HepG2 (cell line): ENCODE data around the gene DNASE1. TPM values are rescaled to one million over a fixed set of nuclear protein-coding genes. Genes with fewer than 3 reads are reported as not detected.

Experiments used
- CTCF ChIP-seq: sonication (generic); formaldehyde crosslinking; IDR thresholded peaks from 2 replicates; pipeline ENCODE4 v1.5.0; 2020; ENCODE audit warnings: mild to moderate bottlenecking, missing genetic modification reagents, moderate library complexity
- FOXP4 ChIP-seq: sonication (generic); formaldehyde crosslinking; IDR thresholded peaks from 2 replicates; pipeline ENCODE4 v1.4.0; 2020; ENCODE audit warnings: missing genetic modification reagents
- MAF1 ChIP-seq: sonication (generic); formaldehyde crosslinking; IDR thresholded peaks from 2 replicates; pipeline ENCODE4 v1.5.0; 2020; ENCODE audit warnings: missing genetic modification reagents, borderline replicate concordance
- MAFK ChIP-seq, 2 experiments: IDR thresholded peaks in 1 of 2; conservative IDR thresholded peaks in 1 of 2; 2 replicates each; pipeline ENCODE4 v1.6.1; 2011; ENCODE audit warnings: improper control_type of control experiment in 2 of 2, low read length in 2 of 2
- RFXAP ChIP-seq: sonication (generic); formaldehyde crosslinking; IDR thresholded peaks from 2 replicates; pipeline ENCODE4 v1.4.0; 2020; ENCODE audit warnings: missing genetic modification reagents, borderline replicate concordance
- ZFP36 ChIP-seq: fragments of 150-350 bp; IDR thresholded peaks from 2 replicates; pipeline ENCODE4 v1.6.1; 2018; ENCODE audit warnings: borderline replicate concordance, low read length, low read depth; ENCODE audit not compliant: partially characterized antibody
- ZFX ChIP-seq: sonication (generic); formaldehyde crosslinking; IDR thresholded peaks from 2 replicates; pipeline ENCODE4 v1.4.0; 2020; ENCODE audit warnings: mild to moderate bottlenecking, low read depth, missing genetic modification reagents, moderate library complexity
- ZNF615 ChIP-seq: sonication (generic); formaldehyde crosslinking; IDR thresholded peaks from 2 replicates; pipeline ENCODE4 v1.5.0; 2020; ENCODE audit warnings: mild to moderate bottlenecking, missing genetic modification reagents, borderline replicate concordance
- ZNF781 ChIP-seq: sonication (generic); formaldehyde crosslinking; IDR thresholded peaks from 2 replicates; pipeline ENCODE4 v1.5.1; 2020; ENCODE audit warnings: borderline replicate concordance, mild to moderate bottlenecking, missing genetic modification reagents; ENCODE audit errors: not compliant biosample characterization
- polyA plus RNA-seq, 8 experiments: library from polyadenylated mRNA; depleted of rRNA in 3 of 8; stranded (reverse) in 7 of 8; unstranded in 1 of 8; fragments of >200 nt; fragmentation: Illumina TruSeq in 4 of 8; extraction: Trizol in 4 of 8; gene quantifications; 2 replicates each; pipeline versions ENCODE4 v1.2.1 to v1.2.3, GENCODE V29; 2011 to 2016; ENCODE audit warnings: low read depth in 4 of 8, missing spikeins in 1 of 8, mixed read lengths in 1 of 8; ENCODE audit not compliant: insufficient read depth in 1 of 8
- total RNA-seq, 5 experiments: library from RNA; depleted of rRNA; stranded (reverse); fragments of >200 nt; fragmentation: Illumina TruSeq; extraction: Trizol; gene quantifications; 2 replicates each; pipeline ENCODE4 v1.2.3, GENCODE V29; 2016; ENCODE audit warnings: low read depth in 1 of 5
- TF ChIP-seq, protein P1 (sequence below): sonication (generic); formaldehyde crosslinking; IDR thresholded peaks from 2 replicates; pipeline ENCODE4 v1.5.0; 2020; ENCODE audit warnings: mild to moderate bottlenecking, missing genetic modification reagents
- TF ChIP-seq, protein P2 (sequence below): sonication (generic); formaldehyde crosslinking; conservative IDR thresholded peaks from 2 replicates; pipeline ENCODE4 v1.5.0; 2020; ENCODE audit warnings: missing genetic modification reagents
- TF ChIP-seq, protein P3 (sequence below): sonication (generic); formaldehyde crosslinking; IDR thresholded peaks from 2 replicates; pipeline ENCODE4 v1.5.1; 2020; ENCODE audit warnings: mild to moderate bottlenecking, missing genetic modification reagents, borderline replicate concordance

Gene DNASE1
- total and polyA plus RNA-seq, 2 of the 13 experiments (the other 11 are each of a cell fraction or from before 2014, with no cell fraction given): 7.1 to 11.1 TPM

DNA sequence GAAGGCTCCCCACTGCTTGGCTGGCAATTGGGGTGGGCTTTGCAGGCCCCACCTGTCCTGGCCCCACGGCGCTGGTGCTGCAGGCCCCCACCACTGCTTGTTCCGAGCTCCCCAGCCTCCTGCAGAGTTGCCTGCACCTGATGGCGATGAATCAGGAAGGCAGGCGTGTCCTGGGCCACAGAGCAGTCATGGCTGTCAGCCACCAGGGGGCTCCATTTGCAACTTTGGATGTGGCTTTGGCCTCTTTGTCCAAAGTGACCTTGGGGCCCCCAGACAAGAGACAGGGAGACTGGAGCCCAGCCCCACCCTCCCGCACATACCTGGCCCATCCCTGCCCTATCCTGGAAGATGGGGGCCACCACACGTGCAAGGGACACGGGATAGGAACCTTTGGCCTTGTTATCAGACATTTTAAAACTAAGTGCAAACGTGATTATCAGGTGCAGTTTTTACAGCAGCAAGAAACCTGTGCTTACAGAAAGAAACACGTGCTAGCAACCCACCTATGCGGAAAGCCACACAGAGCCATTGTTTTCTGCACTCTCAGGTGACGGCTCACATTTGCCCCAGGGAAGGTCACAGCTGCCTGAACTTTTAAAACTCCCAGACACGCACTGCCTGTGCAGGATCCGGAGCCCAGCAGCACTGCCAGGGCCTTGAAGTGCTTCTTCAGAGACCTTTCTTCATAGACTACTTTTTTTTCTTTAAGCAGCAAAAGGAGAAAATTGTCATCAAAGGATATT, at the start of gene DNASE1 (continued):
- TF ChIP-seq, protein P1, sequence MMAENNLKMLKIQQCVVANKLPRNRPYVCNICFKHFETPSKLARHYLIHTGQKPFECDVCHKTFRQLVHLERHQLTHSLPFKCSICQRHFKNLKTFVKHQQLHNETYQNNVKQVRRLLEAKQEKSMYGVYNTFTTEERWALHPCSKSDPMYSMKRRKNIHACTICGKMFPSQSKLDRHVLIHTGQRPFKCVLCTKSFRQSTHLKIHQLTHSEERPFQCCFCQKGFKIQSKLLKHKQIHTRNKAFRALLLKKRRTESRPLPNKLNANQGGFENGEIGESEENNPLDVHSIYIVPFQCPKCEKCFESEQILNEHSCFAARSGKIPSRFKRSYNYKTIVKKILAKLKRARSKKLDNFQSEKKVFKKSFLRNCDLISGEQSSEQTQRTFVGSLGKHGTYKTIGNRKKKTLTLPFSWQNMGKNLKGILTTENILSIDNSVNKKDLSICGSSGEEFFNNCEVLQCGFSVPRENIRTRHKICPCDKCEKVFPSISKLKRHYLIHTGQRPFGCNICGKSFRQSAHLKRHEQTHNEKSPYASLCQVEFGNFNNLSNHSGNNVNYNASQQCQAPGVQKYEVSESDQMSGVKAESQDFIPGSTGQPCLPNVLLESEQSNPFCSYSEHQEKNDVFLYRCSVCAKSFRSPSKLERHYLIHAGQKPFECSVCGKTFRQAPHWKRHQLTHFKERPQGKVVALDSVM (CRISPR knock-in tag): no peak; the same call in none of the 2 replicates
- TF ChIP-seq CTCF (CRISPR knock-in tag) (peak; percentile 95), FOXP4 (CRISPR knock-in tag) (0 out of 2 replicates have a peak, but pooled peaks have one; percentile 34), ZNF615 (no peak), MAFK (conservative IDR thresholded peaks at IDR 0.05 in 1 of 2, IDR thresholded peaks at IDR 0.05 in 1 of 2; ENCODE audit: low read length in 2 of 2) (no peak), RFXAP (CRISPR knock-in tag) (0 out of 2 replicates have a peak, but pooled peaks have one; percentile 55), MAF1 (no peak), ZFP36 (no peak), ZNF781 (CRISPR knock-in tag) (peak; percentile 79), ZFX (CRISPR knock-in tag) (peak; percentile 75)
- TF ChIP-seq, protein P2, sequence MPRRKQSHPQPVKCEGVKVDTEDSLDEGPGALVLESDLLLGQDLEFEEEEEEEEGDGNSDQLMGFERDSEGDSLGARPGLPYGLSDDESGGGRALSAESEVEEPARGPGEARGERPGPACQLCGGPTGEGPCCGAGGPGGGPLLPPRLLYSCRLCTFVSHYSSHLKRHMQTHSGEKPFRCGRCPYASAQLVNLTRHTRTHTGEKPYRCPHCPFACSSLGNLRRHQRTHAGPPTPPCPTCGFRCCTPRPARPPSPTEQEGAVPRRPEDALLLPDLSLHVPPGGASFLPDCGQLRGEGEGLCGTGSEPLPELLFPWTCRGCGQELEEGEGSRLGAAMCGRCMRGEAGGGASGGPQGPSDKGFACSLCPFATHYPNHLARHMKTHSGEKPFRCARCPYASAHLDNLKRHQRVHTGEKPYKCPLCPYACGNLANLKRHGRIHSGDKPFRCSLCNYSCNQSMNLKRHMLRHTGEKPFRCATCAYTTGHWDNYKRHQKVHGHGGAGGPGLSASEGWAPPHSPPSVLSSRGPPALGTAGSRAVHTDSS (CRISPR knock-in tag): no peak
- TF ChIP-seq, protein P3, sequence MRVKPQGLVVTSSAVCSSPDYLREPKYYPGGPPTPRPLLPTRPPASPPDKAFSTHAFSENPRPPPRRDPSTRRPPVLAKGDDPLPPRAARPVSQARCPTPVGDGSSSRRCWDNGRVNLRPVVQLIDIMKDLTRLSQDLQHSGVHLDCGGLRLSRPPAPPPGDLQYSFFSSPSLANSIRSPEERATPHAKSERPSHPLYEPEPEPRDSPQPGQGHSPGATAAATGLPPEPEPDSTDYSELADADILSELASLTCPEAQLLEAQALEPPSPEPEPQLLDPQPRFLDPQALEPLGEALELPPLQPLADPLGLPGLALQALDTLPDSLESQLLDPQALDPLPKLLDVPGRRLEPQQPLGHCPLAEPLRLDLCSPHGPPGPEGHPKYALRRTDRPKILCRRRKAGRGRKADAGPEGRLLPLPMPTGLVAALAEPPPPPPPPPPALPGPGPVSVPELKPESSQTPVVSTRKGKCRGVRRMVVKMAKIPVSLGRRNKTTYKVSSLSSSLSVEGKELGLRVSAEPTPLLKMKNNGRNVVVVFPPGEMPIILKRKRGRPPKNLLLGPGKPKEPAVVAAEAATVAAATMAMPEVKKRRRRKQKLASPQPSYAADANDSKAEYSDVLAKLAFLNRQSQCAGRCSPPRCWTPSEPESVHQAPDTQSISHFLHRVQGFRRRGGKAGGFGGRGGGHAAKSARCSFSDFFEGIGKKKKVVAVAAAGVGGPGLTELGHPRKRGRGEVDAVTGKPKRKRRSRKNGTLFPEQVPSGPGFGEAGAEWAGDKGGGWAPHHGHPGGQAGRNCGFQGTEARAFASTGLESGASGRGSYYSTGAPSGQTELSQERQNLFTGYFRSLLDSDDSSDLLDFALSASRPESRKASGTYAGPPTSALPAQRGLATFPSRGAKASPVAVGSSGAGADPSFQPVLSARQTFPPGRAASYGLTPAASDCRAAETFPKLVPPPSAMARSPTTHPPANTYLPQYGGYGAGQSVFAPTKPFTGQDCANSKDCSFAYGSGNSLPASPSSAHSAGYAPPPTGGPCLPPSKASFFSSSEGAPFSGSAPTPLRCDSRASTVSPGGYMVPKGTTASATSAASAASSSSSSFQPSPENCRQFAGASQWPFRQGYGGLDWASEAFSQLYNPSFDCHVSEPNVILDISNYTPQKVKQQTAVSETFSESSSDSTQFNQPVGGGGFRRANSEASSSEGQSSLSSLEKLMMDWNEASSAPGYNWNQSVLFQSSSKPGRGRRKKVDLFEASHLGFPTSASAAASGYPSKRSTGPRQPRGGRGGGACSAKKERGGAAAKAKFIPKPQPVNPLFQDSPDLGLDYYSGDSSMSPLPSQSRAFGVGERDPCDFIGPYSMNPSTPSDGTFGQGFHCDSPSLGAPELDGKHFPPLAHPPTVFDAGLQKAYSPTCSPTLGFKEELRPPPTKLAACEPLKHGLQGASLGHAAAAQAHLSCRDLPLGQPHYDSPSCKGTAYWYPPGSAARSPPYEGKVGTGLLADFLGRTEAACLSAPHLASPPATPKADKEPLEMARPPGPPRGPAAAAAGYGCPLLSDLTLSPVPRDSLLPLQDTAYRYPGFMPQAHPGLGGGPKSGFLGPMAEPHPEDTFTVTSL (CRISPR knock-in tag): no peak
